ENCODE results near the gene LRRC26.

LRRC26 gene

GRCh38 chr9:137191691-137192447 is 22.0 kb upstream of the LRRC26 start:
- peaks cover 32% of the 10 kb centered on the region for H3K36me3 ChIP-seq (ENCODE audit: insufficient read depth, low read length)
- H3K4me2 ChIP-seq (ENCODE audit: insufficient read depth, low read length): no peak overlapping the region
- no peak overlapping the region for H3K27ac ChIP-seq (ENCODE audit: low read length)
- no peak for TF ChIP-seq EZH2 (IDR thresholded peaks at IDR 0.05; ENCODE audit: borderline replicate concordance, low read depth, low read length, severe bottlenecking)
- TF ChIP-seq CTCF (IDR thresholded peaks at IDR 0.05; ENCODE audit: borderline replicate concordance, extremely low read depth, low read length, poor library complexity, severe bottlenecking): no peak
- H3K4me3 ChIP-seq (ENCODE audit: low read depth in 1 of 2, low read length in 2 of 2): no peak overlapping the region
- peaks cover 31% of the 10 kb centered on the region for H4K20me1 ChIP-seq (ENCODE audit: insufficient read depth, low read length)
- peaks cover 30% of the 10 kb centered on the region for H3K4me1 ChIP-seq (ENCODE audit: insufficient read depth, low read length)
- H3K27me3 ChIP-seq (ENCODE audit: insufficient read depth, low read length, poor library complexity): no peaks in the 10 kb centered on the region
- H3K9ac ChIP-seq (ENCODE audit: low read depth, low read length): no peak overlapping the region
- no peak overlapping the region for H2AFZ ChIP-seq (ENCODE audit: low read depth, low read length)
- no peak for DNase-seq
- H3K9me3 ChIP-seq (ENCODE audit: insufficient read depth, low read length, severe bottlenecking): no peaks in the 10 kb centered on the region
- ATAC-seq (ENCODE audit: insufficient read depth, low read depth): no peak
- H3K79me2 ChIP-seq (ENCODE audit: insufficient read depth, low read length): peaks cover 34% of the 10 kb centered on the region

- H3K4me2 ChIP-seq (ENCODE audit: insufficient read depth, low read length): no peak overlapping the region
- DNase-seq: no peak
- no peak for TF ChIP-seq EZH2 (IDR thresholded peaks at IDR 0.05; ENCODE audit: borderline replicate concordance, low read depth, low read length, severe bottlenecking)
- TF ChIP-seq CTCF (IDR thresholded peaks at IDR 0.05; ENCODE audit: borderline replicate concordance, extremely low read depth, low read length, poor library complexity, severe bottlenecking): no peak
- peaks cover 33% of the 10 kb centered on the region for H4K20me1 ChIP-seq (ENCODE audit: insufficient read depth, low read length)
- H3K9me3 ChIP-seq (ENCODE audit: insufficient read depth, low read length, severe bottlenecking): no peaks in the 10 kb centered on the region
- H3K36me3 ChIP-seq (ENCODE audit: insufficient read depth, low read length): peaks cover 39% of the 10 kb centered on the region
- no peak overlapping the region for H3K27ac ChIP-seq (ENCODE audit: low read length)
- H2AFZ ChIP-seq (ENCODE audit: low read depth, low read length): no peak overlapping the region
- H3K27me3 ChIP-seq (ENCODE audit: insufficient read depth, low read length, poor library complexity): no peaks in the 10 kb centered on the region
- peaks cover 36% of the 10 kb centered on the region for H3K4me1 ChIP-seq (ENCODE audit: insufficient read depth, low read length)
- H3K4me3 ChIP-seq (ENCODE audit: low read depth in 1 of 2, low read length in 2 of 2): no peak overlapping the region
- ATAC-seq (ENCODE audit: insufficient read depth, low read depth): no peak
- peaks cover 41% of the 10 kb centered on the region for H3K79me2 ChIP-seq (ENCODE audit: insufficient read depth, low read length)
- no peak overlapping the region for H3K9ac ChIP-seq (ENCODE audit: low read depth, low read length)
These were observed 21.4 kb upstream of the LRRC26 start for GRCh38 chr9:137191245-137191644.

GRCh38 chr9:137190315-137190856 is 20.5 kb upstream of the LRRC26 start:
- no peak for TF ChIP-seq EZH2 (IDR thresholded peaks at IDR 0.05; ENCODE audit: borderline replicate concordance, low read depth, low read length, severe bottlenecking)
- TF ChIP-seq CTCF (IDR thresholded peaks at IDR 0.05; ENCODE audit: borderline replicate concordance, extremely low read depth, low read length, poor library complexity, severe bottlenecking): peak; percentile 25
- peaks cover 44% of the 10 kb centered on the region for H3K4me1 ChIP-seq (ENCODE audit: insufficient read depth, low read length)
- no peak overlapping the region for H3K9ac ChIP-seq (ENCODE audit: low read depth, low read length)
- H3K4me3 ChIP-seq (ENCODE audit: low read depth in 1 of 2, low read length in 2 of 2): peak overlapping the region in 1 of 2 experiments; percentile 97; a peak in 2 of 4 replicates
- peak overlapping the region; percentile 88; the same call in 1 of the 2 replicates for H3K4me2 ChIP-seq (ENCODE audit: insufficient read depth, low read length)
- H4K20me1 ChIP-seq (ENCODE audit: insufficient read depth, low read length): peaks cover 35% of the 10 kb centered on the region
- peaks cover 47% of the 10 kb centered on the region for H3K79me2 ChIP-seq (ENCODE audit: insufficient read depth, low read length)
- no peaks in the 10 kb centered on the region for H3K9me3 ChIP-seq (ENCODE audit: insufficient read depth, low read length, severe bottlenecking)
- peaks cover 47% of the 10 kb centered on the region for H3K36me3 ChIP-seq (ENCODE audit: insufficient read depth, low read length)
- ATAC-seq (ENCODE audit: insufficient read depth, low read depth): no peak
- no peak overlapping the region for H3K27ac ChIP-seq (ENCODE audit: low read length)
- no peak for DNase-seq
- H3K27me3 ChIP-seq (ENCODE audit: insufficient read depth, low read length, poor library complexity): no peaks in the 10 kb centered on the region
- H2AFZ ChIP-seq (ENCODE audit: low read depth, low read length): no peak overlapping the region
